SH-SY5Y (cell line): ENCODE measurements around the gene GPX6.

ENCODE experiments used
- GATA2 ChIP-seq: IDR thresholded peaks from 2 replicates; pipeline ENCODE4 v1.6.1; 2011; ENCODE audit warnings: mild to moderate bottlenecking, low read depth, low read length
- GATA3 ChIP-seq: IDR thresholded peaks from 2 replicates; pipeline ENCODE4 v1.6.1; 2011; ENCODE audit warnings: low read depth, mild to moderate bottlenecking, low read length, moderate library complexity

DNA sequence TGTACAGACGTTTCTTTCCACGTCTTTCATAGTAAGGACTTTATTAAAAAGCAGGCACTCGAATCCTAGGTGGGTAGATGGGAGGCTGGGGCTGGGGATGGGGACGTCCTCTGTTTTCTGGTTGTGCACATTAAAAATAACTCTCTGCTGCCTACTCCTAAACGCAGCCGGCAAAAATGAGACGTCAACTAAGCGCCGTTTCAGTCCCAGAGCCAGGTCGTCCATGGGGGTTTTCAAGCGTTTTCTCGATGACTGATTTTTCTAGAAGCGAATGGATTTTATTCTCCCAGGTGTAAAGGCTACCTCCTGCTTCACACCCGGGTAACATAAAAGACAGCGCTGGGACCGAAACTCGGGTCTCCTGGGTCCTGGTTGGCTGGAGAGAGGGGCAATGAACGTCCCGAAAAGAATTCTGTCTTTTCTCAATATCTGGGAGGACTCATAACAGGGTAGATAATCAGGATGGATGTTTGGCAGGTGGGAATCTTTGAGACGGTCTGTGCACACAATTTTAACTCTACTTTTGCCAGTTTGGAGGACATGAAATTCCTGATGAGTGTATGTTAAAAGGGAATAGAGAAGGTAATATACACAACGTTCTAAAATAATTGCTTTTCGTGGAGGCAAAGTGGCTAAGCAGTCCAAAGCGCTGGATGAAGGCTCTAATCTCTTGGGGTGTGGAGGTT lies 25.2 kb downstream of the GPX6 start:
- TF ChIP-seq GATA3 (no peak), GATA2 (no peak)
